Thyroid gland (tissue), 4 donors: ENCODE measurements around the gene SELENOM.
A peak's percentile ranks its signal among the peaks of the same experiment; 100 is the strongest.

Source experiments
- POLR2A ChIP-seq, 2 donors: fragments of 450-650 bp; IDR thresholded peaks; one replicate each; pipeline ENCODE4 v1.6.1; 2017; ENCODE audit warnings: antibody characterized with exemption in 2 of 2, mild to moderate bottlenecking in 2 of 2, moderate library complexity in 1 of 2
- TF ChIP-seq, protein P1 (sequence below), 6 experiments: fragments of 200-600 bp in 3 of 6; fragments of 450-650 bp in 3 of 6; sonication (generic) in 3 of 6; IDR thresholded peaks; one replicate each; pipeline ENCODE4 v1.5.1; 2016 to 2019; ENCODE audit warnings: antibody characterized with exemption in 6 of 6, mild to moderate bottlenecking in 2 of 6, inconsistent platforms in 1 of 6, moderate library complexity in 1 of 6

- TF ChIP-seq, protein P1, sequence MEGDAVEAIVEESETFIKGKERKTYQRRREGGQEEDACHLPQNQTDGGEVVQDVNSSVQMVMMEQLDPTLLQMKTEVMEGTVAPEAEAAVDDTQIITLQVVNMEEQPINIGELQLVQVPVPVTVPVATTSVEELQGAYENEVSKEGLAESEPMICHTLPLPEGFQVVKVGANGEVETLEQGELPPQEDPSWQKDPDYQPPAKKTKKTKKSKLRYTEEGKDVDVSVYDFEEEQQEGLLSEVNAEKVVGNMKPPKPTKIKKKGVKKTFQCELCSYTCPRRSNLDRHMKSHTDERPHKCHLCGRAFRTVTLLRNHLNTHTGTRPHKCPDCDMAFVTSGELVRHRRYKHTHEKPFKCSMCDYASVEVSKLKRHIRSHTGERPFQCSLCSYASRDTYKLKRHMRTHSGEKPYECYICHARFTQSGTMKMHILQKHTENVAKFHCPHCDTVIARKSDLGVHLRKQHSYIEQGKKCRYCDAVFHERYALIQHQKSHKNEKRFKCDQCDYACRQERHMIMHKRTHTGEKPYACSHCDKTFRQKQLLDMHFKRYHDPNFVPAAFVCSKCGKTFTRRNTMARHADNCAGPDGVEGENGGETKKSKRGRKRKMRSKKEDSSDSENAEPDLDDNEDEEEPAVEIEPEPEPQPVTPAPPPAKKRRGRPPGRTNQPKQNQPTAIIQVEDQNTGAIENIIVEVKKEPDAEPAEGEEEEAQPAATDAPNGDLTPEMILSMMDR (IDR thresholded peaks at IDR 0.05), result peak in 1 of 6 experiments; percentile 4
- peak in 1 of 2 donors; percentile 59 for TF ChIP-seq POLR2A (IDR thresholded peaks at IDR 0.05)
Observed at GRCh38 chr22:31130873-31131272, 23.5 kb upstream of the SELENOM start.
